ENCODE measurements around the gene ST3GAL2.

The ST3GAL2 gene

DNA sequence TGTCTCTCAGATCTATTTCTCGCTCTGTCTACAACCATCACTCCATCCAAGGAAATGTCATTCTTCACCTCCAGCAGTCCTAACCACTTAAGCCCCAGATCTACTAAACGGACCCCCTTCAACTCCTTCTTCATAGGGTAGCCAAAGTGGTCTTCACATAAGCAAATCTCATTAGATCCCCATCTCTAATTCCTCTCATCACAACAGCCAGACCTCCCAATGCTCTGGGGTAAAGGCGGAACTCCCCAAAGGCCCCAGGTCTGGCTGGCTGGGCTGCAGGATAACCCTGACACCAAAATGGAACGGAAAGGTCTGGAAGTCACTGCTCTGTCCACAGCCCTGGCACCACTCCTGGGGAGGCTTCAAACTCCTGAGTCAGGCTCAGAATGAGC is 11.1 kb downstream of the ST3GAL2 start:
- no peak for TF ChIP-seq FOXP2 (optimal IDR thresholded peaks at IDR 0.05; ENCODE audit: control extremely low read depth, extremely low read length, insufficient read depth)
- TF ChIP-seq POLR2AphosphoS5 (IDR thresholded peaks at IDR 0.05; ENCODE audit: borderline replicate concordance, low read depth, low read length), result no peak
- no peak for TF ChIP-seq EZH2 (IDR thresholded peaks at IDR 0.05)
- Histone ChIP-seq H3K36me3 (ENCODE audit: insufficient read depth, low read length) (no peaks in the 10 kb centered on the region), H3K9me3 (ENCODE audit: low read depth, low read length) (no peaks in the 10 kb centered on the region), H3K27ac (no peak overlapping the region), H3K4me3 (no peak overlapping the region), H3K9ac (ENCODE audit: insufficient read length) (no peak overlapping the region)
- no peak for DNase-seq (ENCODE audit: low read depth, low spot score)

DNA sequence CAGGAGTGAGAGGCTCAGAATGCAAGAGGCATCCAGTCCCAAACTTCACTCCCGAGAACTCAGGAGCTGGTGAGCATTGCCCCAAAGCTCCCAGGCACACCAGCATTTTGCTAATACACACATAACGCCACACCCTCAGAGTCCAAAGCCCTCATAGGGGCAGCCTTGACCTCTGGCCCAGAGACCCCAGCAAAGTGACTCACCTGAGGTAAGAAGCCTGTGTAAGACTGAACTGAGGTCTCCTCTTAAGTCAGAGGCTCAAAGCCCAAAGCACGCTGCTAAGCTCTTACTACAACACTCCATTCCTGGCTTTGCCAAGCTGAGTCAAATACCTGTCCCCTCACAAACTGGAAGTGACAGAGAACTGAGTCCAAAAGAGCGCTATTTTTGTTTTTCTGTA is 16.4 kb downstream of the ST3GAL2 start:
- DNase-seq (ENCODE audit: low read depth, low spot score), result no peak
- H3K36me3 ChIP-seq (ENCODE audit: insufficient read depth, low read length), result no peaks in the 10 kb centered on the region
- H3K9ac ChIP-seq (ENCODE audit: insufficient read length), result no peak overlapping the region
- H3K4me3 ChIP-seq, result no peak overlapping the region
- H3K9me3 ChIP-seq (ENCODE audit: low read depth, low read length), result no peaks in the 10 kb centered on the region
- TF ChIP-seq FOXP2 (optimal IDR thresholded peaks at IDR 0.05; ENCODE audit: control extremely low read depth, extremely low read length, insufficient read depth), result no peak
- no peak for TF ChIP-seq POLR2AphosphoS5 (IDR thresholded peaks at IDR 0.05; ENCODE audit: borderline replicate concordance, low read depth, low read length)
- no peak for TF ChIP-seq EZH2 (IDR thresholded peaks at IDR 0.05)
- H3K27ac ChIP-seq, result no peak overlapping the region

DNA sequence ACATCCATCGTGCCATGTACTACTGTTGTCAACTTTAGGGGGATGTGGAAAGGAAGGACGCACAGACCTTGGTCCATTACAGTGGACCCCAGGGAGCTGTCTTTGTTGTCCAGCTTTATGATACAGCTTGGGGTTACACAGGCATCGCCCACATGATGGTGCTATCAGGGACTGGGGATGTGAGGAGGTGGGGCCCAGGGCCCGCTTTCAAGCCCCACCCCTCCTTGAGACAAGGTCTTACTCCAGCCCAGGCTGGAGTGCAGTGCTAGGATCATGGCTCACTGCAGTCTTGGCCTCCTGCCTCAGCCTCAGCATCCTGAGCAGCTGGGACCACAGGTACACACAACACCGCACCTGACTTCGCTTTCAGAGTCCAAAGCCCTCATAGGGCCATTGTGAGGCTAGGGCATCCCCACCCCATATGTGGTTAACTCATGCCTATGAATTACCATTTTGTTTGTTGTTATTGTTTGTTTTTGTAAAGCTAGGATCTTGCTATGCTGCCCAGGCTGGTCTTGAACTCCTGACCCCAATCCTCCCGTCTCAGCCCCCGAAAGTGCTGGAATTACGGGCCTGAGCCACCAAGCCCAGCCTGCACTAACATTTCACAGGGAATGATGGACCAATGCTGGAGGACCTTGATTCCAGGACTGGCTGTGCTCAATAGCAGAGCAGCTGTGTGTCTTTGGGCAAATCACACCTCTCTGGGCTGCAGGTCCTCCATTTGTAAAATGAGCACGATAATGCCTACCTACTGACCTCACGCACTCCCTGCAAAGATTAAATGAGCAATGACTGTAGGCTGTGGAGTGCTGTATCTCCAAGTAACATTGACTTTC is 17.2 kb downstream of the ST3GAL2 start:
- DNase-seq (ENCODE audit: low read depth, low spot score), result no peak
- H3K27ac ChIP-seq, result no peak overlapping the region
- H3K4me3 ChIP-seq, result no peak overlapping the region
- TF ChIP-seq EZH2 (IDR thresholded peaks at IDR 0.05) (no peak), FOXP2 (optimal IDR thresholded peaks at IDR 0.05; ENCODE audit: control extremely low read depth, extremely low read length, insufficient read depth) (no peak)
- no peak overlapping the region for H3K9ac ChIP-seq (ENCODE audit: insufficient read length)
- no peaks in the 10 kb centered on the region for H3K36me3 ChIP-seq (ENCODE audit: insufficient read depth, low read length)
- H3K9me3 ChIP-seq (ENCODE audit: low read depth, low read length), result no peaks in the 10 kb centered on the region

DNA sequence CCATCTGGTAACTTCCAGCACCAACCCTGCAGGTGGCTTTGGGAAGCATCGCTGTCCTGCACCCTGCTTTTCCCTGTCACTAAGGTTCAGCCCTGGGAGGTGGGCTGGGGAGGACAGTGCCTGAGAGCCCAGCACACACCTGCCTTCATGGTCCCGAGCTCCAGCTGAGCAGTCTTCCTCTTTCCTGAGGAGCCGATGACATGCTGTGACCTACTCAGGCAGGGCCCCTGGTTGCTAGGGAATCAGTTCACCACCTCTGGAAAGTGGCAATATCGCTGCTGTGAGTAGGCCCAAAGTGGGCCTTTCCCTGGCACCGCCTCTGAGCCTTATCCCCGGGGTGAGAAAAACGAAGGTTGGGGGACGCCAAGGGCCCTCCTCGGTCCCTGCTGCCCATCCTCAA is 17.9 kb downstream of the ST3GAL2 start:
- H3K36me3 ChIP-seq (ENCODE audit: insufficient read depth, low read length), result no peaks in the 10 kb centered on the region
- no peaks in the 10 kb centered on the region for H3K9me3 ChIP-seq (ENCODE audit: low read depth, low read length)
- DNase-seq (ENCODE audit: low read depth, low spot score), result no peak
- H3K9ac ChIP-seq (ENCODE audit: insufficient read length), result no peak overlapping the region
- no peak overlapping the region for H3K4me3 ChIP-seq
- no peak overlapping the region for H3K27ac ChIP-seq
- TF ChIP-seq POLR2AphosphoS5 (IDR thresholded peaks at IDR 0.05; ENCODE audit: borderline replicate concordance, low read depth, low read length) (no peak), EZH2 (IDR thresholded peaks at IDR 0.05) (no peak), FOXP2 (optimal IDR thresholded peaks at IDR 0.05; ENCODE audit: control extremely low read depth, extremely low read length, insufficient read depth) (no peak)

DNA sequence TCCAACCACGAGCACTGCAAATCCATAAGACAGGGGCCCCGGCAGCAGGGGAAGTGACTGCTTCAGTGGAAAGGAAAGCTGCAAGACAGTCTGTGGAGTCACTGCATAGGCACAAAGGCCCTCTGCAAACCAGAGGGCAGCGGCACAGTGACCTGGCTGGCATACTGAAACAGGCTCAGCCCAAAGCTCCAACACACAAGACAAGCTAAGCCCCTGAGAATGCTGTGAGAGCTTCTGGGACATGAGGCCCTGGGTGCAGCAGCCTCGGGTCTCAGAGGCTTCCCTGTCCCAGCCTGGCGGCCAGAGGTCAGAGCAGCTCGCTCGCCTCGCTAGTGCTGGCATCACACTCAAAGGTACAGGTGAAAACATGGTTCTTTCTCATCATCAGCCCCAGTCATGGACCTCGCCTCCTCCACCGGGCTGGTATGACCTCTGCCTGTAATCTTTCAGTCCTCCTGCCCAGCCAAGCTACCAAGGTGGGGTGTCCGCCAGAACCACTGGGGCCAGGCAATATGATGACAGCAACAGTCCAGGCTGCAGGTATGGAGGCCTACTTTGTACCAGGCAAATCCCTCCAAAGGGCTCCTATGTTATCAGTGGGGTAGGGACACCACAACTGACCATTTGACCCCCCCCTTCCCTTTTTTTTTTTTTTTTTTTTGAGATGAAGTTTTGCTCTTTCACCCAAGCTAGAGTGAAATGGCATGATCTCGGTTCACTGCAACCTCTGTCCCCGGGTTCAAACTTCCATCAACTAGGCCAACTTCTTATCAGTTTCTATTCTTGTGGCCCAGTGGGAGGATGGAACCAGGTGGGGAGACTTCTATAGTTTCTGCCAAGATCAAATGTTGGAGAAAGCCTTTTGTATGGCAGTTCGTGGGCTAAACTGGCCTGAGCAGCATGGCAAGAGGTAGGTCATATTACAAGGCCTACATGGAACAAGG is 19.2 kb downstream of the ST3GAL2 start:
- Histone ChIP-seq H3K27ac (no peak overlapping the region), H3K9ac (ENCODE audit: insufficient read length) (no peak overlapping the region), H3K9me3 (ENCODE audit: low read depth, low read length) (no peaks in the 10 kb centered on the region), H3K36me3 (ENCODE audit: insufficient read depth, low read length) (no peaks in the 10 kb centered on the region), H3K4me3 (no peak overlapping the region)
- no peak for TF ChIP-seq EZH2 (IDR thresholded peaks at IDR 0.05)
- TF ChIP-seq FOXP2 (optimal IDR thresholded peaks at IDR 0.05; ENCODE audit: control extremely low read depth, extremely low read length, insufficient read depth), result no peak
- TF ChIP-seq POLR2AphosphoS5 (IDR thresholded peaks at IDR 0.05; ENCODE audit: borderline replicate concordance, low read depth, low read length), result no peak
- no peak for DNase-seq (ENCODE audit: low read depth, low spot score)

DNA sequence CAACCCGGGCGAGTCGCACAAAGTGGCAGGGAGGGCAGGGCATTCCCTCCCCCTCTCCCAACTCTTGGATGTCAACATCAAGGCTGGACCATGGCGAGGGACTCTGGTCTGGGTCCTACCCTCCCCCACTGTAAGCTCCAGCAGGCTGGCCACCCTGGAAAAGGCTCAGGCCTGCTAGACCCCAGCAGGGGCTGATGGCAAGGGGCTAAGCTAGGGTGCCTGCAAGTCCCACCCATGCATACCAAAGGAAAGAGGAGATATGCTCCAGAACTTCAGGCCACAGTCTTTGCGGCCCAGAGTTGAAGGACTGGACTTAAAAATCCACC is 19.9 kb downstream of the ST3GAL2 start:
- Histone ChIP-seq H3K9me3 (ENCODE audit: low read depth, low read length) (no peaks in the 10 kb centered on the region), H3K9ac (ENCODE audit: insufficient read length) (no peak overlapping the region), H3K27ac (no peak overlapping the region), H3K36me3 (ENCODE audit: insufficient read depth, low read length) (no peaks in the 10 kb centered on the region), H3K4me3 (no peak overlapping the region)
- no peak for DNase-seq (ENCODE audit: low read depth, low spot score)
- TF ChIP-seq FOXP2 (optimal IDR thresholded peaks at IDR 0.05; ENCODE audit: control extremely low read depth, extremely low read length, insufficient read depth), result no peak
- no peak for TF ChIP-seq EZH2 (IDR thresholded peaks at IDR 0.05)

DNA sequence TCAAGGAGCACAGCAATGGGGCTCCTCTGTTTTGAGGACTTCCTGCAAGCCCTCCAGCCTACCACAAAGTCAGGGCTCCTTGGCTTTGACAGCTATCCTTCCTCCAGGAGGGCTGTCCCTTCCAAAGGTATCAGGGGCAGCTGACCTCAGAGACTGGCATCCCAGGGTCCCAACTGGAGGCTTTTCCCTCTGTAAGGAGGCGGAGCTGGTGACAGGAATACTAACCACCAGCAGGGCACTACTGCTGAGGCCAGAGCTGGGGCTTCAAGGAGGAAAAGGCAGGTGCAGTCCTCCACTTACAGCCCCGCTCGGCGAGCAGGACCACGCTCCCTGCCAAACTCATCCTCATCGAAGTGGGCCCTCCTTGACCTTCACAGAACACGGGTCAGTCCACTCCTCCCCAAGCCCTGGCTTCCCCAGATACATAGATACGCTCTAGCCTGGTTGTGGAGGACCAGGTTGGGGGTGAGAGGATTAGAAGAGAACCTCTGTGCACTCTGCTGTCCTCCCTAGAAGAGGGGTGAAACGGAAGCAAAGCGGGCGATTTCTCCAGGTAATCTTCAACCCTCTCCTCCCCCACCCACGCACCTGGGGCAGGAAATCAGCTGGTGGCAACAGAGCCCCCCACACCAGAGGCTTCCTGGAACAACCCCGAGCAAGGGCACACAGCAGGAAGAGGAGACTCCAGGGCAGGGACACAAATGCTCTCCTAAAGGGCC is 20.5 kb downstream of the ST3GAL2 start:
- H3K36me3 ChIP-seq (ENCODE audit: insufficient read depth, low read length), result no peaks in the 10 kb centered on the region
- TF ChIP-seq POLR2AphosphoS5 (IDR thresholded peaks at IDR 0.05; ENCODE audit: borderline replicate concordance, low read depth, low read length) (no peak), EZH2 (IDR thresholded peaks at IDR 0.05) (no peak), FOXP2 (optimal IDR thresholded peaks at IDR 0.05; ENCODE audit: control extremely low read depth, extremely low read length, insufficient read depth) (no peak)
- DNase-seq (ENCODE audit: low read depth, low spot score), result no peak
- H3K9me3 ChIP-seq (ENCODE audit: low read depth, low read length), result no peaks in the 10 kb centered on the region
- H3K9ac ChIP-seq (ENCODE audit: insufficient read length), result no peak overlapping the region
- H3K4me3 ChIP-seq, result no peak overlapping the region
- H3K27ac ChIP-seq, result no peak overlapping the region

DNA sequence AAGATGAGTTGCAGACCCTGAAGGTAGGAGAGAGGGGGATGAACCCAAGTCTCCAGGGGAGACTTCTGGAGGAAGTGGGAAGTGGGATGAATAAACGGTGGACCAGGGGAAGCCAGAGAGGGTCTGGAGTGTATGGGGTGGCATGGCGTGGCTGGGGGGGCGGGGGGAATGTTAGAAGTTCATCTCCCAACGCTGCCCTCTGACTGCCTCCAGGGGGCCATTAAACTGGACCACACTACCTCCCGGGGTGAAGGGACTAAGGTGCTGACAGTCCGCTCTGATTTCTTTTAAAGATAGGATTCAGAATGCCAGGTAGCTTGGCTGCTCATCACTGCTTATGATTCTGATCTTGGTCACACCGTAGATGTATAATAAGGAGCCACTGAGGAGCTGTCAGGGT is 21.2 kb downstream of the ST3GAL2 start:
- TF ChIP-seq EZH2 (IDR thresholded peaks at IDR 0.05), result no peak
- no peak for TF ChIP-seq POLR2AphosphoS5 (IDR thresholded peaks at IDR 0.05; ENCODE audit: borderline replicate concordance, low read depth, low read length)
- TF ChIP-seq FOXP2 (optimal IDR thresholded peaks at IDR 0.05; ENCODE audit: control extremely low read depth, extremely low read length, insufficient read depth), result no peak
- Histone ChIP-seq H3K9me3 (ENCODE audit: low read depth, low read length) (no peaks in the 10 kb centered on the region), H3K9ac (ENCODE audit: insufficient read length) (no peak overlapping the region), H3K4me3 (no peak overlapping the region), H3K36me3 (ENCODE audit: insufficient read depth, low read length) (no peaks in the 10 kb centered on the region), H3K27ac (no peak overlapping the region)
- DNase-seq (ENCODE audit: low read depth, low spot score), result no peak

Measured in SK-N-MC (cell line).